WERI-Rb-1 (cell line): ENCODE measurements around the gene BPHL.

ENCODE experiments used
- DNase-seq: peaks from one replicate; pipeline ENCODE4 v3.0.0-alpha.2; 2020
- H3K27ac ChIP-seq: fragments of 250-450 bp; sonication (Bioruptor Pico); 2 replicates; pipeline ENCODE4 v1.5.1; 2020; ENCODE audit warnings: mild to moderate bottlenecking, moderate library complexity
- H3K27me3 ChIP-seq: fragments of 250-450 bp; sonication (Bioruptor Pico); 2 replicates; pipeline ENCODE4 v1.5.1; 2021; ENCODE audit warnings: mild to moderate bottlenecking, low read depth, moderate library complexity; ENCODE audit not compliant: insufficient read depth, severe bottlenecking
- H3K36me3 ChIP-seq: fragments of 250-450 bp; sonication (Bioruptor Pico); 2 replicates; pipeline ENCODE4 v1.5.1; 2020; ENCODE audit warnings: mild to moderate bottlenecking, moderate library complexity
- H3K4me3 ChIP-seq: 2 replicates; pipeline ENCODE4 v1.5.1; 2011; ENCODE audit warnings: low read depth, mild to moderate bottlenecking, control low read depth, low read length
- H3K9me3 ChIP-seq: fragments of 250-450 bp; sonication (Bioruptor Pico); 2 replicates; pipeline ENCODE4 v1.5.1; 2021; ENCODE audit warnings: mild to moderate bottlenecking, moderate library complexity; ENCODE audit not compliant: severe bottlenecking
- TF ChIP-seq, protein P1 (sequence below): IDR thresholded peaks from 2 replicates; pipeline ENCODE4 v1.5.1; 2011; ENCODE audit warnings: low read depth, mild to moderate bottlenecking, control low read depth, inconsistent platforms, low read length

BPHL gene

DNA sequence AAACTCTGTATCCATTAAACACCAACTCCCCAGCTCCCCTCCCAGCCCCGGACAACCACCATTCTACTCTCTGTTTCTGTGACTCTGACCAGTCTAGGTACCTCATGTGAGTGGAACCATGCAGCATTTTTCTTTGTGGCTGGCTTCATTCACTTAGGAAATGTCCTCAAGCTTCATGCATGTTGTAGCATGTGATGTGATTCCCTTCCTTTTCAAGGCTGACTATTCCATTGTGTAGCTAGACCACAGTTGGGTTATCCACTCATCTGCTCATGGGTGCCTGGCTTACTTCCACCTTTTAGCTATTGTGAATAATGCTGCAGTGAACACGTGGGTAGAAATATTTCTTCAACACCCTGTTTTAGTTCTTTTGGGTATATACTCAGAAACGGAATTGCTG lies 8.8 kb upstream of the BPHL start:
- TF ChIP-seq, protein P1, sequence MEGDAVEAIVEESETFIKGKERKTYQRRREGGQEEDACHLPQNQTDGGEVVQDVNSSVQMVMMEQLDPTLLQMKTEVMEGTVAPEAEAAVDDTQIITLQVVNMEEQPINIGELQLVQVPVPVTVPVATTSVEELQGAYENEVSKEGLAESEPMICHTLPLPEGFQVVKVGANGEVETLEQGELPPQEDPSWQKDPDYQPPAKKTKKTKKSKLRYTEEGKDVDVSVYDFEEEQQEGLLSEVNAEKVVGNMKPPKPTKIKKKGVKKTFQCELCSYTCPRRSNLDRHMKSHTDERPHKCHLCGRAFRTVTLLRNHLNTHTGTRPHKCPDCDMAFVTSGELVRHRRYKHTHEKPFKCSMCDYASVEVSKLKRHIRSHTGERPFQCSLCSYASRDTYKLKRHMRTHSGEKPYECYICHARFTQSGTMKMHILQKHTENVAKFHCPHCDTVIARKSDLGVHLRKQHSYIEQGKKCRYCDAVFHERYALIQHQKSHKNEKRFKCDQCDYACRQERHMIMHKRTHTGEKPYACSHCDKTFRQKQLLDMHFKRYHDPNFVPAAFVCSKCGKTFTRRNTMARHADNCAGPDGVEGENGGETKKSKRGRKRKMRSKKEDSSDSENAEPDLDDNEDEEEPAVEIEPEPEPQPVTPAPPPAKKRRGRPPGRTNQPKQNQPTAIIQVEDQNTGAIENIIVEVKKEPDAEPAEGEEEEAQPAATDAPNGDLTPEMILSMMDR = no peak
- H3K27me3 ChIP-seq = no peaks in the 10 kb centered on the region
- no peak overlapping the region for H3K27ac ChIP-seq
- no peak for DNase-seq
- peaks cover 65% of the 10 kb centered on the region for H3K36me3 ChIP-seq
- no peak overlapping the region for H3K4me3 ChIP-seq
- no peaks in the 10 kb centered on the region for H3K9me3 ChIP-seq

DNA sequence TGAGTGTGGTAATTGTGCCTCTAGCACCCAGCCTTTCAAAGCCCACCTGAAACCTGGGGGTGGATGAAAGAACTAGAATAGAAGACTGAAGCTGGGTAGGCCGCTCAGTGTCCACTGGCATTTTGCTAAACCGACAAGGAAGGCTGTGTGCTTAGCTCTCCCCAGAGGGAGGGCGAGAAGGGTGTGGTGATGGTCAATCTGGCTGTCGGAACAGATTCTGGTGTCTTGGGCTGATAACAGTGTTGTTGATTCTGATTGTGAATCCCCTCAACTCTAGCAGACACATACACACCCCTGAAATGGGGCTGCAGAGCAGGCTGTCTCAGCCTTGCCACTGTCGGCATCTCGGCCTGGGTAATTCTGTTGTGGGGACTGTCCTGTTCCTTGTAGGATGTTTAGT lies 4.1 kb upstream of the BPHL start:
- TF ChIP-seq, protein P1 = no peak
- peaks cover 34% of the 10 kb centered on the region for H3K36me3 ChIP-seq
- H3K27me3 ChIP-seq = no peaks in the 10 kb centered on the region
- no peak overlapping the region for H3K4me3 ChIP-seq
- H3K9me3 ChIP-seq = no peaks in the 10 kb centered on the region
- DNase-seq = no peak
- H3K27ac ChIP-seq = no peak overlapping the region

DNA sequence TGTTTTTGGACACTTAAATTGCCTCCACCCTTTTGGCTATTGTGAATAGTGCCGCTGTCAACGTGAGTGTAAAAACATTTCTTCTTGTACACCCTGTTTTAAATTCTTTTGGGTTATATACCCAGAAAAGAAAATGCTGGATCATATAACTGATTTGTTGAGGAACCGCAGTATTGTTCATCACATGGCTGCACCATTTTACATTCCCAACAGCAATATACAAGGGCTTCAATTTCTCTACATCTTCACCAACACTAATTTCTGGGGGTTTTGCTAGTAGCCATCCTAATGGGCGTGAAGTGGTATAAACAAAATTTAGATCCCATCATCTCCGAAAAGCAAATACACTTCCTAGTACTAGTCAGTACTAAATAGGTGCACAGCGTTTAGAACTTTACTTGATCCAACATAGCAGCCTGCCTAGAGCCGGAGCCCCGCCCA lies 579 bp upstream of the BPHL start:
- H3K36me3 ChIP-seq = peaks cover 8% of the 10 kb centered on the region
- TF ChIP-seq, protein P1 = no peak
- no peaks in the 10 kb centered on the region for H3K9me3 ChIP-seq
- H3K27ac ChIP-seq = peak overlapping the region; percentile 89
- no peak for DNase-seq
- peak overlapping the region; percentile 82 for H3K4me3 ChIP-seq
- H3K27me3 ChIP-seq = no peaks in the 10 kb centered on the region

DNA sequence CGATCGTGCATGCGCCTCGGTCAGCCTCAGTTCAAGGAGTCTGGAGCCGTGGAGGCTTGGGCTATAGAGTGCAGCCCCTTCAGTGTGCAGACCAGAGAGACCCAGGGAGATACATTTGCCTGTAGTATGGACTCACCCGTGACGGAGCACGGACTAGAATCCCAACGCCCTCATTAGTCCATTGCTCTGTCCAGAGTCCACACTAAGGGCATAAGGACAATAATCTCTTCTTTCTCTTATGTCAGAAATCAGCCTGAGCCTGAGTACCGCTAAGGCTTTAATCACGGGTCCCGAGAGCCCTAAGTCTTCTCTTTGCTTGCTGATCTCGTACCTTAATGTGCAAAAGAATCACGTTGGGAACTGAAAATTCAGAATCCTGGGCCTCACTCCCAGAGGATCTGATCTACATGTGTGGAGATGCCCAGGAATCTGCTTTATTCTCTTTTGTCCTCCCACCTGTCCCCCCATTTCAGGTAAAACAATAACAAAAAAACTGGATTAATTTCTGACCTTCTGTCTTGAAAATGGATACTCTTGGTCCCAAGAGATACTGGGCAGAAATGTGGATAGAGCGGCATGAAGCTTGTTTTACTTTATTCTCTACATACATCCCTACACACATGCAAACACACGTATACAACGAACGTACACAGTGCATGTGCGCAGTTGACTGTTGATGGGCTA lies 671 bp downstream of the BPHL start:
- TF ChIP-seq, protein P1 = no peak
- Histone ChIP-seq H3K27ac (peak overlapping the region; percentile 89), H3K9me3 (no peaks in the 10 kb centered on the region)

DNA sequence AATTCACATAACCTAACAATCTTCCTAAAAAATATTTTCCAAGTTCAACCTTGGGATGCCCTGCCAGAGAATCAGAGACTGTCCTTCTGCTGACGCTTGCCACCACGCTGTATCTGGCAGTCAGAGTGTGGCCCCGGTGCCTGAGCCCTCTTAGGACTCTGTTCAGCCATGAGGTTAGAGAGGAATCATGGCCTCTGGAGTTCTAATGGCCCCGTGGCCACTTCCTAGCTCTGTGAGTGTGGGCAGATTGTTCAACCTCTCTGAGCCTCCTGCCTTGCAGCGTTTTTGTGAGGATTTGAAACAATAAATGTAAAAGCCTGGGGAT lies 2.2 kb downstream of the BPHL start:
- DNase-seq = no peak
- Histone ChIP-seq H3K36me3 (no peaks in the 10 kb centered on the region), H3K4me3 (no peak overlapping the region), H3K27me3 (no peaks in the 10 kb centered on the region), H3K27ac (no peak overlapping the region), H3K9me3 (no peaks in the 10 kb centered on the region)
- TF ChIP-seq, protein P1 = no peak

More for the DNA sequence above, 671 bp downstream of the BPHL start:
- Histone ChIP-seq H3K27me3 (no peaks in the 10 kb centered on the region), H3K36me3 (no peaks in the 10 kb centered on the region), H3K4me3 (peak overlapping the region; percentile 82)
- no peak for DNase-seq

DNA sequence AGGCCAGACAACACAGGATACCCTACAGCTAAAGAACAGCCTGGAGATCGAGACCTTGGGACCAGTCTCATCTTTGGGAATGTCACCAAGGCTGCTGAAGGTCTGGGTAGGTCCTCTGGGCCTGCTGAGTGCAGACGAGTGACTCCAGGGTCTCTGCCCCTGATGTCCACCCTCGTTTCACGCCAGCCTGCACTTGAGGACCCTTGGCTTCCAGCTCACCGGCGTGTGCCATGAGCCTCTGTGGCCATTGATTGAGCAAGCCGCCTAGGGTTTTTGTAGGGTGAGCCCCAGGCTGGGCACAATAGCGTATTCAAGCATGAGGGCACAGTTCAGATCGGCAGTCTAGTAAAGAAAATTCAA lies 4.3 kb downstream of the BPHL start:
- Histone ChIP-seq H3K27ac (no peak overlapping the region), H3K4me3 (no peak overlapping the region), H3K36me3 (no peaks in the 10 kb centered on the region), H3K9me3 (no peaks in the 10 kb centered on the region), H3K27me3 (no peaks in the 10 kb centered on the region)
- no peak for DNase-seq
- TF ChIP-seq, protein P1 = no peak
